Measurements from ENCODE around the gene TNIP2.

The TNIP2 gene

GRCh38 chr4:2723751-2724150 lies 32.4 kb downstream of the TNIP2 start:
- H3K27ac ChIP-seq: no peak overlapping the region
- H3K36me3 ChIP-seq: peaks cover 14 to 54% (median 40%) of the 10 kb centered on the region in 3 donors
- no peaks in the 10 kb centered on the region for H3K27me3 ChIP-seq
- TF ChIP-seq CTCF (IDR thresholded peaks at IDR 0.05): no peak
- H3K9me3 ChIP-seq: no peaks in the 10 kb centered on the region
- intact Hi-C loops (cut with DNase I; ENCODE audit: low total_unique reads): no loop called here
- DNase-seq: no peak
- no peak overlapping the region for H3K4me3 ChIP-seq
- H3K4me1 ChIP-seq: no peaks in the 10 kb centered on the region

GRCh38 chr4:2722033-2722432 lies 34.1 kb downstream of the TNIP2 start:
- Histone ChIP-seq H3K27me3 (no peaks in the 10 kb centered on the region), H3K4me3 (no peak overlapping the region), H3K4me1 (no peaks in the 10 kb centered on the region), H3K27ac (no peak overlapping the region), H3K36me3 (peaks cover 26 to 59% (median 55%) of the 10 kb centered on the region in 3 donors), H3K9me3 (no peaks in the 10 kb centered on the region)
- intact Hi-C loops (cut with DNase I; ENCODE audit: low total_unique reads): no loop called here
- no peak for DNase-seq
- no peak for TF ChIP-seq CTCF (IDR thresholded peaks at IDR 0.05)

GRCh38 chr4:2721586-2721985 lies 34.5 kb downstream of the TNIP2 start:
- Histone ChIP-seq H3K4me3 (no peak overlapping the region), H3K36me3 (peaks cover 31 to 63% (median 60%) of the 10 kb centered on the region in 3 donors), H3K9me3 (no peaks in the 10 kb centered on the region), H3K27me3 (no peaks in the 10 kb centered on the region), H3K4me1 (no peaks in the 10 kb centered on the region), H3K27ac (no peak overlapping the region)
- intact Hi-C loops (cut with DNase I; ENCODE audit: low total_unique reads): no loop called here
- no peak for DNase-seq
- no peak for TF ChIP-seq CTCF (IDR thresholded peaks at IDR 0.05)

- DNase-seq: no peak
- no peaks in the 10 kb centered on the region for H3K27me3 ChIP-seq
- intact Hi-C loops (cut with DNase I; ENCODE audit: low total_unique reads): no loop called here
- peaks cover 30 to 51% (median 41%) of the 10 kb centered on the region in 3 donors for H3K36me3 ChIP-seq
- no peaks in the 10 kb centered on the region for H3K9me3 ChIP-seq
- H3K4me3 ChIP-seq: no peak overlapping the region
- no peak overlapping the region for H3K27ac ChIP-seq
- peaks cover 0 to 22% (median 13%) of the 10 kb centered on the region in 4 donors for H3K4me1 ChIP-seq
- TF ChIP-seq CTCF (IDR thresholded peaks at IDR 0.05): no peak
Observed at GRCh38 chr4:2716236-2716635, 39.9 kb downstream of the TNIP2 start.

GRCh38 chr4:2715426-2715825 lies 40.7 kb downstream of the TNIP2 start:
- Histone ChIP-seq H3K27ac (no peak overlapping the region), H3K4me1 (peaks cover 0 to 22% (median 13%) of the 10 kb centered on the region in 4 donors), H3K27me3 (no peaks in the 10 kb centered on the region), H3K4me3 (no peak overlapping the region), H3K9me3 (no peaks in the 10 kb centered on the region), H3K36me3 (peaks cover 28 to 45% (median 37%) of the 10 kb centered on the region in 3 donors)
- no peak for DNase-seq
- intact Hi-C loops (cut with DNase I; ENCODE audit: low total_unique reads): no loop called here
- TF ChIP-seq CTCF (IDR thresholded peaks at IDR 0.05): no peak

- peaks cover 0 to 22% (median 13%) of the 10 kb centered on the region in 4 donors for H3K4me1 ChIP-seq
- no peak for TF ChIP-seq CTCF (IDR thresholded peaks at IDR 0.05)
- peaks cover 24 to 40% (median 32%) of the 10 kb centered on the region in 3 donors for H3K36me3 ChIP-seq
- no peaks in the 10 kb centered on the region for H3K27me3 ChIP-seq
- intact Hi-C loops (cut with DNase I; ENCODE audit: low total_unique reads): no loop called here
- H3K4me3 ChIP-seq: no peak overlapping the region
- no peak overlapping the region for H3K27ac ChIP-seq
- H3K9me3 ChIP-seq: no peaks in the 10 kb centered on the region
- DNase-seq: no peak
Observed at GRCh38 chr4:2714918-2715317, 41.2 kb downstream of the TNIP2 start.

Measured in tibial artery (tissue), 4 donors.